SK-N-MC (cell line): Measurements from ENCODE around the gene FNIP2.
"Not testable (repeated sequence)": the region's sequence is repeated elsewhere in the genome, so short reads cannot be mapped to it uniquely, and the experiment has no call there.

Source experiments
- DNase-seq: peaks from one replicate; pipeline ENCODE4 v3.0.0-alpha.2; 2011; ENCODE audit warnings: low read depth, low spot score
- H3K27ac ChIP-seq: fragments of 200-600 bp; sonication (generic); 2 replicates; pipeline ENCODE4 v1.5.1; 2016; ENCODE audit warnings: mixed run types
- H3K36me3 ChIP-seq: fragments of 200-600 bp; sonication (generic); 2 replicates; pipeline ENCODE4 v1.6.1; 2017; ENCODE audit warnings: antibody characterized with exemption, low read length, mixed read lengths; ENCODE audit not compliant: insufficient read depth
- H3K4me3 ChIP-seq: fragments of 200-600 bp; sonication (generic); 2 replicates; pipeline ENCODE4 v1.5.1; 2016
- H3K9ac ChIP-seq: fragments of 200-600 bp; sonication (generic); 2 replicates; pipeline ENCODE4 v1.8.0; 2017; ENCODE audit warnings: mixed run types, mixed read lengths; ENCODE audit not compliant: insufficient read length
- H3K9me3 ChIP-seq: fragments of 200-600 bp; sonication (generic); 2 replicates; pipeline ENCODE4 v1.6.1; 2017; ENCODE audit warnings: low read depth, mild to moderate bottlenecking, antibody characterized with exemption, low read length, moderate library complexity, mixed read lengths
- EZH2 ChIP-seq: fragments of 200-600 bp; sonication (generic); IDR thresholded peaks from one replicate; pipeline ENCODE4 v1.6.1; 2017; ENCODE audit warnings: antibody characterized with exemption
- FOXP2 ChIP-seq: optimal IDR thresholded peaks from 2 replicates; pipeline ENCODE3; 2011; ENCODE audit warnings: mild to moderate bottlenecking, moderate library complexity; ENCODE audit not compliant: insufficient read depth; ENCODE audit errors: extremely low read length, control extremely low read depth
- POLR2AphosphoS5 ChIP-seq: IDR thresholded peaks from 2 replicates; pipeline ENCODE4 v1.6.1; 2012; ENCODE audit warnings: mild to moderate bottlenecking, low read depth, low read length, borderline replicate concordance

FNIP2 gene

GRCh38 chr4:158807691-158808090 is 38.9 kb downstream of the FNIP2 start:
- Histone ChIP-seq H3K4me3 (no peak overlapping the region), H3K27ac (no peak overlapping the region), H3K36me3 (no peaks in the 10 kb centered on the region), H3K9me3 (no peaks in the 10 kb centered on the region), H3K9ac (no peak overlapping the region)
- TF ChIP-seq FOXP2, result no peak
- TF ChIP-seq POLR2AphosphoS5, result no peak
- TF ChIP-seq EZH2, result no peak
- DNase-seq, result no peak

GRCh38 chr4:158808399-158808798 is 39.6 kb downstream of the FNIP2 start:
- no peak overlapping the region for H3K9ac ChIP-seq

GRCh38 chr4:158809208-158809607 is 40.4 kb downstream of the FNIP2 start:
- H3K36me3 ChIP-seq, H3K9me3 ChIP-seq, H3K4me3 ChIP-seq, H3K27ac ChIP-seq, DNase-seq, H3K9ac ChIP-seq: not testable (repeated sequence)

More at GRCh38 chr4:158808399-158808798, 39.6 kb downstream of the FNIP2 start:
- Histone ChIP-seq H3K9me3 (no peaks in the 10 kb centered on the region), H3K27ac (no peak overlapping the region), H3K36me3 (no peaks in the 10 kb centered on the region), H3K4me3 (no peak overlapping the region)
- TF ChIP-seq POLR2AphosphoS5, result no peak
- TF ChIP-seq FOXP2, result no peak
- no peak for TF ChIP-seq EZH2
- no peak for DNase-seq

GRCh38 chr4:158809611-158810486 is 41.0 kb downstream of the FNIP2 start:
- H3K9me3 ChIP-seq, result no peaks in the 10 kb centered on the region
- 0 out of 2 replicates have a peak overlapping the region, but pooled peaks have one; percentile 26 for H3K4me3 ChIP-seq
- no peak for DNase-seq
- no peak overlapping the region for H3K27ac ChIP-seq
- TF ChIP-seq EZH2, result no peak
- no peak for TF ChIP-seq FOXP2
- TF ChIP-seq POLR2AphosphoS5, result no peak; the same call in 1 of the 2 replicates
- H3K9ac ChIP-seq, result no peak overlapping the region
- no peaks in the 10 kb centered on the region for H3K36me3 ChIP-seq

GRCh38 chr4:158810487-158811215 is 41.8 kb downstream of the FNIP2 start:
- Histone ChIP-seq H3K9me3 (no peaks in the 10 kb centered on the region), H3K36me3 (no peaks in the 10 kb centered on the region), H3K9ac (no peak overlapping the region), H3K27ac (no peak overlapping the region), H3K4me3 (no peak overlapping the region)
- no peak for DNase-seq
- no peak for TF ChIP-seq EZH2
- TF ChIP-seq POLR2AphosphoS5, result no peak
- no peak for TF ChIP-seq FOXP2

GRCh38 chr4:158811216-158811540 is 42.4 kb downstream of the FNIP2 start:
- no peak for DNase-seq
- Histone ChIP-seq H3K9me3 (no peaks in the 10 kb centered on the region), H3K36me3 (no peaks in the 10 kb centered on the region), H3K27ac (no peak overlapping the region), H3K4me3 (no peak overlapping the region), H3K9ac (no peak overlapping the region)
- no peak for TF ChIP-seq POLR2AphosphoS5

- Histone ChIP-seq H3K4me3 (peak overlapping the region; percentile 61), H3K9ac (peak overlapping the region; percentile 61), H3K9me3 (no peaks in the 10 kb centered on the region), H3K27ac (peak overlapping the region; percentile 34; the same call in 1 of the 2 replicates), H3K36me3 (no peaks in the 10 kb centered on the region)
- TF ChIP-seq EZH2 (no peak), POLR2AphosphoS5 (no peak)
- DNase-seq, result peak; percentile 84
These were observed 42.9 kb downstream of the FNIP2 start for GRCh38 chr4:158811704-158812103.

GRCh38 chr4:158812133-158812532 is 43.3 kb downstream of the FNIP2 start:
- DNase-seq, result no peak
- H3K27ac ChIP-seq, result no peak overlapping the region
- H3K4me3 ChIP-seq, result no peak overlapping the region
- no peak overlapping the region for H3K9ac ChIP-seq
- no peaks in the 10 kb centered on the region for H3K36me3 ChIP-seq
- no peak for TF ChIP-seq POLR2AphosphoS5
- TF ChIP-seq EZH2, result no peak
- TF ChIP-seq FOXP2, result no peak
- H3K9me3 ChIP-seq, result no peaks in the 10 kb centered on the region

GRCh38 chr4:158812543-158812942 is 43.7 kb downstream of the FNIP2 start:
- DNase-seq, result no peak
- Histone ChIP-seq H3K9ac (no peak overlapping the region), H3K36me3 (no peaks in the 10 kb centered on the region), H3K27ac (no peak overlapping the region), H3K9me3 (no peaks in the 10 kb centered on the region), H3K4me3 (no peak overlapping the region)
- no peak for TF ChIP-seq FOXP2
- TF ChIP-seq EZH2, result no peak
- TF ChIP-seq POLR2AphosphoS5, result no peak
